Smooth muscle cell (in vitro differentiated cells): ENCODE measurements around the gene ZNF213. TPM values are rescaled to one million over a fixed set of nuclear protein-coding genes. Genes with fewer than 3 reads are reported as not detected.

ENCODE experiments used
- DNase-seq: peaks from one replicate; lab custom pipeline; 2025; ENCODE audit not compliant: unreplicated experiment; lab: John Stamatoyannopoulos, UW
- H2AFZ ChIP-seq: fragments of 200-600 bp; sonication (generic); 2 replicates; pipeline ENCODE4 v1.6.0; 2016; ENCODE audit warnings: antibody characterized with exemption, low read depth, mild to moderate bottlenecking
- H3F3A ChIP-seq: fragments of 200-600 bp; sonication (generic); 2 replicates; pipeline ENCODE4 v1.6.0; 2017; ENCODE audit warnings: antibody characterized with exemption, low read depth
- H3K27ac ChIP-seq: fragments of 200-600 bp; sonication (generic); 2 replicates; pipeline ENCODE4 v1.5.1; 2016; ENCODE audit warnings: low read depth, mild to moderate bottlenecking
- H3K27me3 ChIP-seq: fragments of 200-600 bp; sonication (generic); 2 replicates; pipeline ENCODE4 v1.6.1; 2016; ENCODE audit warnings: low read depth, mild to moderate bottlenecking
- H3K36me3 ChIP-seq: fragments of 200-600 bp; sonication (generic); 2 replicates; pipeline ENCODE4 v1.5.1; 2016; ENCODE audit warnings: low read depth
- H3K4me1 ChIP-seq: fragments of 200-600 bp; sonication (generic); 2 replicates; pipeline ENCODE4 v1.5.1; 2016; ENCODE audit warnings: low read depth
- H3K4me2 ChIP-seq: fragments of 200-600 bp; sonication (generic); 2 replicates; pipeline ENCODE4 v1.6.0; 2016; ENCODE audit warnings: mild to moderate bottlenecking
- H3K4me3 ChIP-seq: fragments of 200-600 bp; sonication (generic); 2 replicates; pipeline ENCODE4 v1.5.1; 2016; ENCODE audit warnings: mild to moderate bottlenecking
- H3K79me2 ChIP-seq: fragments of 200-600 bp; sonication (generic); 2 replicates; pipeline ENCODE4 v1.6.0; 2016; ENCODE audit warnings: low read depth, mild to moderate bottlenecking
- H3K9ac ChIP-seq: fragments of 200-600 bp; sonication (generic); 2 replicates; pipeline ENCODE4 v1.6.0; 2016; ENCODE audit warnings: low read depth
- H3K9me3 ChIP-seq: fragments of 200-600 bp; sonication (generic); replicated peaks from 2 replicates; pipeline ENCODE4 v1.5.1; 2016; ENCODE audit warnings: low read depth
- H4K20me1 ChIP-seq: fragments of 200-600 bp; sonication (generic); 2 replicates; pipeline ENCODE4 v1.6.0; 2016; ENCODE audit warnings: low read depth
- CTCF ChIP-seq: fragments of 200-600 bp; sonication (generic); IDR thresholded peaks from 2 replicates; pipeline ENCODE4 v1.5.1; 2017; ENCODE audit warnings: borderline replicate concordance, mild to moderate bottlenecking, antibody characterized with exemption; ENCODE audit not compliant: insufficient read depth, poor library complexity, severe bottlenecking
- WGBS: methylation state at CpG from one replicate; pipeline ENCODE4 v1.1.7; 2016; ENCODE audit warnings: low lambda C conversion rate; 5-methylcytosine and 5-hydroxymethylcytosine counted together
- polyA plus RNA-seq: library from polyadenylated mRNA; unstranded; fragments of >200 nt; fragmentation: Nextera tagmentation; extraction: Ambion mirVana; gene quantifications from 2 replicates; pipeline ENCODE4 v1.2.1, GENCODE V29; 2016
- total RNA-seq: library from RNA; depleted of rRNA; stranded (reverse); fragments of >200 nt; gene quantifications from 2 replicates; pipeline ENCODE4 v1.2.3, GENCODE V29; 2014

ZNF213 gene
- total and polyA plus RNA-seq, 2 experiments from 2014 or later = 9.2 to 9.6 TPM

- Histone ChIP-seq H3K79me2 (no peaks in the 10 kb centered on the region), H3K36me3 (no peaks in the 10 kb centered on the region), H3K4me3 (no peak overlapping the region), H2AFZ (no peak overlapping the region), H3F3A (no peaks in the 10 kb centered on the region), H3K27me3 (no peaks in the 10 kb centered on the region), H3K9me3 (no peaks in the 10 kb centered on the region), H3K27ac (no peak overlapping the region), H3K9ac (no peak overlapping the region), H4K20me1 (no peaks in the 10 kb centered on the region), H3K4me1 (no peaks in the 10 kb centered on the region), H3K4me2 (no peak overlapping the region)
- WGBS = 94% methylated on average over 18 of the region's 23 CpGs
- no peak for TF ChIP-seq CTCF
- DNase-seq = no peak
Measured at GRCh38 chr16:3143598-3144320, 8.9 kb downstream of the ZNF213 start.

DNA sequence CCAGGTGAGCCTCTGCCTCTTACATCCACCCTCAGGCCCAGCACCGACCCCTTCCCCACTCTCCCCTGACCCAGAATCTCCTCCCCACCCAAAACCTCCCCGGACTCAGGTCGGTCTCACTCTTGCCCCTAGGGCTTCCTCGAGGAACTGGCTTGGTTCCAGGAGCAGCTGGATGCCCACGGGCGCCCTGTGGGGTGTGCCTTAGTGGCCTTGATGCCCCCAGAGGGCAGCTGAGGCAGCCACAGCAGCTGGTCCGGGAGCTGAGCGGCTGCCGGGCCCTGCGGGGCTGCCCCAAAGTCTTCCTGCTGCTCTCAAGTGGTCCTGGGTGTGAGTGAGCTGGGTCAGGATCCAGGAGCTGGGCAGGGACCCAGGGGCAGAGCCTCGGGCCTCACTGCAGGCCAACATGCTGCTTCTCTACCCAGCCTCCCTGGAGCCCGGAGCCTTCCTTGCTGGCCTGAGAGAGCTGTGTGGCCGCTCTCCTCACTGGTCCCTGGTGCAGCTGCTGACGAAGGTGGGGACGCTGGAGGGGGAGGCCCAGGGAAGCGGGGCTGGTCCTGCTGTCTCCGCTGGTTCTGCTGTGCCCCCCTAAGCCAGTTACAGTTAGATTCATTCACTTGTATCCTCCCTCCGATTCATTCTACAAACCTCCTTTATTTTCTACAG lies 9.6 kb downstream of the ZNF213 start:
- no peak for TF ChIP-seq CTCF
- Histone ChIP-seq H3K27me3 (no peaks in the 10 kb centered on the region), H3K4me1 (no peaks in the 10 kb centered on the region), H3F3A (no peaks in the 10 kb centered on the region), H3K79me2 (no peaks in the 10 kb centered on the region), H3K4me3 (no peak overlapping the region), H3K27ac (no peak overlapping the region), H3K9me3 (no peaks in the 10 kb centered on the region), H2AFZ (no peak overlapping the region), H3K4me2 (no peak overlapping the region), H4K20me1 (no peaks in the 10 kb centered on the region), H3K9ac (no peak overlapping the region), H3K36me3 (no peaks in the 10 kb centered on the region)
- no peak for DNase-seq
- 88% methylated on average over 16 of the region's 18 CpGs for WGBS

DNA sequence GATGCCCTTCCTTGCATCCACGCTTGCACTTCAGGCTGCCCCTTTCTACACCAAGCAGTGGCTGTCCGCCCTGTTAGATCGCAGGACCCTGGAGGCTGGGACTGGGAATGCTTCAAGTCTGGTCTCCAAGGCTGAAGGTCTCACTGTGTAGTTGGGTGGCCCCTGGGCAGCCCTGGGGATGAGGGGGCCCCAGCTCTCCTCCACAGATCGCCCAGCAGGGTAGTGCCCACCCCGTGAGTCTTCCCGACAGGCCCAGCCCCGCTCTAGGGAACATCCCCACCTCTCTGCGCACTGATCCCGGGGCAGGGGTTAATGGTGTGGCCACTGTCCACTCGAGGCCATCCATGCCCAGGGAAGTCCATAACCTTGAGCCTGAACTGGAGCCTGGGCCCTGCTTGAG lies 10.3 kb downstream of the ZNF213 start:
- Histone ChIP-seq H3K4me3 (no peak overlapping the region), H3K4me2 (no peak overlapping the region), H3K9ac (no peak overlapping the region), H3K36me3 (no peaks in the 10 kb centered on the region), H3F3A (no peaks in the 10 kb centered on the region), H3K27ac (no peak overlapping the region), H2AFZ (no peak overlapping the region), H3K4me1 (no peaks in the 10 kb centered on the region), H3K9me3 (no peaks in the 10 kb centered on the region), H3K79me2 (no peaks in the 10 kb centered on the region), H4K20me1 (no peaks in the 10 kb centered on the region), H3K27me3 (no peaks in the 10 kb centered on the region)
- 96% methylated on average over 10 of the region's 10 CpGs for WGBS
- no peak for TF ChIP-seq CTCF
- DNase-seq = no peak
